ENCODE data around the gene MEIOC.
"Not testable (repeated sequence)": the region's sequence is repeated elsewhere in the genome, so short reads cannot be mapped to it uniquely, and the experiment has no call there.

Gene MEIOC

DNA sequence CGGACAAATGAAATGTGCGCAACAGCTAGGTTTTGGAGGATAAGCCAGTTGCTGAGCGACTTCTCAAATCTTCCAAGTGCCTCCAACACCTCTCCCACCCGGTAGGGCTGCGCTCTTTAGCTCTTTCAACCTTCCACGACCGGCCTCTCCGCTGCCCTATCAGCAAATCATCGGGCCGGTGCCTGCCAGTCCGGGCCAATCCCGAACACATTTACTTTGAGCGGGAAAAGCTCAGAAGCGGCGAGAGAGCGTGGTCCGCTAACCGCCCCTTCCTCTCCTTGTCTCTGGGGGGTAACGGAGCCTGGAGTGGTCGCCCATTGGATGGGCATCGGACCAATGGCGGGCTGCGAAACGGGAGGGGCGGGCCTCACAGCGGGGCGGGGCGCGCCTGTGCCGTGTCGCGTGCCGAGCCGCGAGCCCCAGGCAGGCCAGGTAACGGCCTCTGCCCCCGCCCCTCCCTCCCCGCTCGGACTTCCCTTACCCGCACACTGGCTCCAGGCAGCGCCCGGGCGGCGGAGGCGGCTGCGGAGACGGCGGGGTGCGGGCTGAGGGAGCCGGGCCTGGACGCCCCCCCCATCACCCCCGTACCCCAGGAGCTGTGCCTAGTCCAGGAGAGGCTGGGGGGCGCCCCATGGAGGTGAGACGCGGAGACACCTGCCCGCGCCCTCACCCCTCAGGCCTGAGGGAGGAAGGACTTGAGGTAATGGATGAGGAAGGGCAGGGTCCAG is at the start of gene MEIOC:
Gene MEIOC (plus strand): TSS at position 486 of the 728 bp plus-strand sequence. CDS start 146 bp downstream, at position 632.
- DNase-seq, result peak; percentile 55 to 70

GRCh38 chr17:44606658-44607057 is 49.6 kb upstream of the MEIOC start:
- DNase-seq, result no peak

GRCh38 chr17:44607836-44608690 is 48.2 kb upstream of the MEIOC start:
- no peak for DNase-seq

DNA sequence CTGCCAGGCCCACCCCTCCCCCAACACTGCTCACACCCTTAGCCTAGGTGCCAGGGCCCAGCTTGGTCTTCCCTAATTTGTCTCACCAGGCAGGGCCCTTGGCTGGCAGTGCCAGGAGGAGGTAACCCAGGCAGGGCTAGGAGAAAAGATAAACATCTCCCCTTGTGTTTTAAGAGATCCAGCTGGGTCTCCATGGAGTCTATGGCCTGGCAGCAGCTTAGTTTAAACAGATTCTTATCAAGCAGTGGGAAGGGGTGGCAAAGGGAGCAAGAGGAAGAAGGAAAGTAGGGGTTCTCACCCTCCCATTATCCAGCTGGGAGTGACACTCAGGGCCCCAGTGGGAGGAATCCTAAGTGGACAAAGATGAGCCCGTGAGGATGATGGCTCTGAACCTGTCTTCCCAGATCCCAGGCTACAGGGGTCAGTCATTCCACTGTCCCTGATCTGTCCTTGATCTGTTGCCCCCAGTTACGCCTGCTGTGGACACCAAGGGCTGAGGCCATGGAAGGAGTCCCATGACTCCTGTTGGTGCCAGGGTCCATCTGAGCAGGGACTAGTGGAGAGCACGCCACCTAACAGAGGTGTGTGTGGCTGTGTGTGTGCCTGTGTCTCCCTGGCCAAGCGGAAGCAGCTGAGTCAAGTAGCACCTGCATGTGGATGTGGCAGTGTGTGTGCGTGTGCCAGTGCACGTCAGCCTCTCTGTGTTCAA is 47.4 kb upstream of the MEIOC start:
- no peak for DNase-seq

GRCh38 chr17:44610331-44610730 is 45.9 kb upstream of the MEIOC start:
- DNase-seq, result no peak

GRCh38 chr17:44610871-44611270 is 45.4 kb upstream of the MEIOC start:
- no peak for DNase-seq

DNA sequence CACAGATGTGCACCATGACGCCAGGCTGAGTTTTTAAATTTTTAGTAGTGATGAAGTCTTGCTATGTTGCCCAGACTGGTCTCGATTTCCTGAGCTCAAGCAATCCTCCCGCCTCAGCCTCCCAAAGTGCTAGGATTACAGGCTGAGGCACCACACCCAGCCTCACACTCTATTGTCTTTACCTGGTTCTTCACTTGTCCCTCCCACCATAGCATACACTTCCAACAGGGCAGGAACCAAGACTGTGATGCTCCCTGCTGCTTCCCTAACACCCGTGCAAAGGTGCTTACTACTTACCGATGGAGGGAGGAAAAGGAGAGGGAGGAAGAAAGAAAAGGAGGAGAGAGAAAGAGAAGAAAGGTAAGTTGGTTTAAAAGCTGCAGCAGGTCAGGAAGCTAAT is 41.4 kb upstream of the MEIOC start:
- DNase-seq, result no peak

- not testable (repeated sequence) for DNase-seq
Observed at GRCh38 chr17:44618652-44619051, 37.6 kb upstream of the MEIOC start.

DNA sequence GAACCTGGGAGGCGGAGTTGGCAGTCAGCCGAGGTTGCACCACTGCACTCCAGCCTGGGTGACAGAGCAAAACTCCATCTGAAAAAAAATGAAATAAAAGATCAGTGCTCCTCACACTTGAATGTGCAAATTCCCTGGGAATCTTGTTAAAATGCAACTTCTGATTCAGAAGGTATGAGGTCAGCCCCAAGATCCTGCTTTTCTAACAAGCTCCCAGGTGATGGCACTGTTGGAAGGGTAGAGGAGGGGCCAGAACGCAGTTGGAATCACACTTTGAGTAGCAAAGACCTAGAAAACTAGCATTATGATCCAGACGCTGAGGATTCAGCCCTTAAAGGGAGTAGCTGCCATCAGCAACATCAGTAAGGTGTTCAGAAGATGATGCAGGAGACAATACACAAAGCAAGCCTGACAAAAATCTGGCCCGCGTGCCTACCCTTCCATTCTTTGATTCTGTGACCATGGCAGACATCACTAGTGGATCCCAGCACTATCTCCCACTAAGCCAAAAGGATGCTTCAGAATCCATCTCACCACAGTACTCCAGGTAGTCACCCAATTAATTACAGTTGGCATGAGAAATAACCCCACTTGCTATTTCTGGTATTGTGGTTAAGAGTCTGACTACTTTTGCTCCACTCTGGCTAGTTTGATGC is 33.1 kb upstream of the MEIOC start:
- DNase-seq, result no peak

GRCh38 chr17:44627513-44628242 is 28.6 kb upstream of the MEIOC start:
- no peak for DNase-seq

DNA sequence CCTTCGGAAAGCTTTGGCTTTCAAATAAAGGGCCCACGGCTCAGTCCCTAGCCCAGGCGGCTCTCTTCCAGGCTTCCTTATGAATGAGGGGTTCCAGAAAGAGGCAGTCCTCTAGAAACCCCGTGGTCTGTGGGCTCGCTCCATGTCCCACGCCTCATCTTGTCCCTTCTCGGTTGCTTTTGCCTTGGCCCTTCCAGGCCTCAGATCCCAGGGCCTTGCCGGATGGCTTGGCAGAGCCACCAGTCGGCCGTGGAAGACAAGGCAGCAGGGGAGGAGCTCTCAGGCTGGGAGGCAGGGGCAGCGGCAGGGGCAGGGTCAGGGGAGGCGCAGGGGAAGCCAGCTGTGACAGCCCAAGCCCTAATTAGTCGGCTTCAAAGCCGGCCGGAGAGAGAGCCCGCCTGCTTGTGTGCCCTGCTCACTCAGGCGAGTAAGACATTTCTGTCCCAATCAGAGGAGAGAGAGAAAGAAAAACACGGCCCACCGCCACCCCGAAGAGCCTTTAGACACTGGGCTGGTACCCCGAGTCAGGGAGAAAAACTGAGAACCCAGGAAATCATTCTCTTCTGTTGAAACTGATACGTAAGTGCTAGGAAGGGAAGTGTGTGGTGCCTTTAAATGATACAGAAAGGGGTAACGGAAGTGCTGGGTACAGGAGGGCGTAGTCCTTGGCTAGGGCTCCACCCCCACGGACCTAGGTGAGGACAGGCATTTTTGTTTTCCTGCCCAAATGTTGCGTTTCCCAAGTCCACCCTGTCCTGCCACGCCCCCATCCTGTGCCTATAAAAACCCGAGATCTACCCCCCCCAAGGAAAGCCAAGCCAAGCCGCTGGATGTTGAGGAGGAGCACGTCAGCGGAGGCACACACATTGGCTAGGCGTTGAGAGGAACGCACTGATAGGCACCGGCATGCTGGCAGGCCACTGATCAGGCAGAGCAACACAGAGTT is 27.8 kb upstream of the MEIOC start:
- DNase-seq, result no peak

DNA sequence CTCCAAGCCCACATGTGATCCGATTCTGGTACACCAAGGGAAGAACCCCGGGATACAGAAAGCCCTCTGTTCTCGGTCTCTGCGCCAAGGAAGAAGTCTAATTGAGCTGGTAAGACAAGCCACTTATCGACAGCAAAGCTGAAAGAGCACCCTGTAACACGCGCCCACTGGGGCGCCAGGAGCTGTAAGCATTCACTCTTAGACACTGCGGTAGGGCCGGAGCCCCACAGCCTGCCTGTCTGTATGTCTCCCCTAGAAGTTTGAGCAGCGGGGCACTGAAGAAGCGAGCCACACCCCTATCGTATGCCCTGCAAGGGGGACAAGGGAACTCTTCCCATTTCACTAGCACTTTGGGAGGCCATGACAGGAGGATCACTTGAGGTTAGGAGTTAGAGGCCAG is 27.0 kb upstream of the MEIOC start:
- DNase-seq, result no peak

- DNase-seq, result no peak
Observed at GRCh38 chr17:44630703-44631102, 25.6 kb upstream of the MEIOC start.

- DNase-seq, result no peak
Observed at GRCh38 chr17:44633998-44634397, 22.3 kb upstream of the MEIOC start.

- not testable (repeated sequence) for DNase-seq
Observed at GRCh38 chr17:44634401-44634800, 21.9 kb upstream of the MEIOC start.

DNA sequence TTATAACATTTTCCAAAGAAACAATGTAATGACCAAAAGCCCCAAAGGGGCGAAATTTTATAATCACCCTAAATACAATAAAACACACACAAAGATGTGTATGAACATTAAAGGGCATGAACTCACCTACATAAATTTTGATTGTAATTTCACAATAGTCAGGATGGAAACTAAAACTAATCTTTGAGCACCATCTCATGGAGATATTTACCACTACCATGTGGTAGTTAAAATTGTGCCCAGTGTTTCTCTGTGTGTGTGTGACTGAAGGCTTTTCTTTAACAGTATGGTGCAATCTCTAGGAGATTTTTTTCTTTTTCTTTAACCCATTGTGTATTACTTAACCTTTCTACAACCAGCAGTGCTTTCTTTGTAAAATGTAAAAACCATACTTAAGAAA is 19.7 kb upstream of the MEIOC start:
- no peak for DNase-seq

- no peak for DNase-seq
Observed at GRCh38 chr17:44637066-44637465, 19.2 kb upstream of the MEIOC start.

DNA sequence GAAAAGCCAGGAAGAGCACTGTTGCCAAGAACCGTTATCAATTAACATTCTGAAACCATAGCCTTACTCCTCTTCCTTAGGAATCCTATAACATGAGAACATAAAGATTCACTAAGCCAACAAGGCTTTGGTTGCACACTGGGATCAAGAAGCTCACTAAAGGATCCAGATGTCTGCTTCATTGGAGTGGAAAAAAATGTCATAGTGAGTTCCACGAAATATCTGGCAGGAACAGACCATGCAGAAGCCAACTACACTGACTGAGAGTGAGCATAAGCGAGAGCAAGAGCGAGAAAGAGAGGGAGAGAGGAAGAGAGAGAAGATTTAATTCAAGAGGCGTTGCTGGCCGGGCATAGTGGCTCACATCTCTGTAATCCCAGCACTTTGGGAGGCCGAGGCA is 13.4 kb upstream of the MEIOC start:
- DNase-seq, result no peak

- DNase-seq, result no peak
Observed at GRCh38 chr17:44645341-44645740, 10.9 kb upstream of the MEIOC start.

GRCh38 chr17:44646280-44646679 is 10.0 kb upstream of the MEIOC start:
- no peak for DNase-seq

GRCh38 chr17:44647736-44648135 is 8.5 kb upstream of the MEIOC start:
- no peak for DNase-seq

All from activated T-cell treated with anti-CD3 and anti-CD28 coated beads, Interleukin-2, amount 50 U/mL, for 48 hours (primary cell).